CD4-positive, alpha-beta T cell treated with Interleukin-4 for 4 hours (primary cell): Measurements from ENCODE around the gene GFAP.
A peak's percentile ranks its signal among the peaks of the same experiment; 100 is the strongest.

Experiments
- DNase-seq: peaks from one replicate; pipeline ENCODE4 v3.0.0-alpha.2; 2020

The GFAP gene

GRCh38 chr17:44930667-44931066 lies 15.4 kb upstream of the GFAP start:
- no peak for DNase-seq

- no peak for DNase-seq
Observed at GRCh38 chr17:44928950-44929720, 13.8 kb upstream of the GFAP start.

GRCh38 chr17:44928136-44928535 lies 12.8 kb upstream of the GFAP start:
- DNase-seq = no peak

- no peak for DNase-seq
Observed at GRCh38 chr17:44927696-44928095, 12.4 kb upstream of the GFAP start.

GRCh38 chr17:44926821-44927525 lies 11.7 kb upstream of the GFAP start:
- DNase-seq = no peak

GRCh38 chr17:44925731-44926697 lies 10.7 kb upstream of the GFAP start:
- DNase-seq = no peak

GRCh38 chr17:44924107-44924544 lies 8.8 kb upstream of the GFAP start:
- no peak for DNase-seq

GRCh38 chr17:44922746-44923470 lies 7.6 kb upstream of the GFAP start:
- DNase-seq = no peak

GRCh38 chr17:44922136-44922535 lies 6.8 kb upstream of the GFAP start:
- DNase-seq = no peak

- no peak for DNase-seq
Observed at GRCh38 chr17:44921122-44921882, 6.0 kb upstream of the GFAP start.

- DNase-seq = no peak
Observed at GRCh38 chr17:44920565-44920940, 5.3 kb upstream of the GFAP start.

GRCh38 chr17:44919885-44920564 lies 4.7 kb upstream of the GFAP start:
- DNase-seq = peak; percentile 57

- no peak for DNase-seq
Observed at GRCh38 chr17:44919411-44919810, 4.1 kb upstream of the GFAP start.

GRCh38 chr17:44918006-44918405 lies 2.7 kb upstream of the GFAP start:
- DNase-seq = no peak

- no peak for DNase-seq
Observed at GRCh38 chr17:44917456-44917855, 2.2 kb upstream of the GFAP start.

GRCh38 chr17:44916781-44917241 lies 1.5 kb upstream of the GFAP start:
- DNase-seq = no peak

- DNase-seq = no peak
Observed at GRCh38 chr17:44915862-44916780, 821 bp upstream of the GFAP start.

GRCh38 chr17:44914698-44915271 lies 515 bp downstream of the GFAP start:
- no peak for DNase-seq

GRCh38 chr17:44914148-44914547 lies 1.2 kb downstream of the GFAP start:
- DNase-seq = no peak

- no peak for DNase-seq
Observed at GRCh38 chr17:44913676-44914075, 1.6 kb downstream of the GFAP start.
